ENCODE measurements around the gene SGF29. TPM values are rescaled to one million over a fixed set of nuclear protein-coding genes. Genes with fewer than 3 reads are reported as not detected.

SGF29 gene
- total RNA-seq, 4 donors from 2014 or later = 20.3 to 45.1 (median 35.3) TPM

GRCh38 chr16:28528463-28528867 lies 25.3 kb upstream of the SGF29 start:
- Histone ChIP-seq H3K9me3 (no peaks in the 10 kb centered on the region), H3K36me3 (peaks cover 0 to 2% of the 10 kb centered on the region in 2 donors), H3K27ac (peak overlapping the region in 1 of 4 donors; percentile 12), H3K4me3 (no peak overlapping the region), H3K4me1 (peaks cover 3 to 42% (median 4%) of the 10 kb centered on the region in 3 donors), H3K27me3 (no peaks in the 10 kb centered on the region)
- no peak for ATAC-seq
- WGBS, 2 donors (ENCODE audit: low coverage in 1 of 2) = 75% methylated on average over 5 of the region's 5 CpGs; no CpG with 5 or more reads in 1 of the 2 donors
- TF ChIP-seq POLR2A (IDR thresholded peaks at IDR 0.05) (no peak), POLR2AphosphoS5 (IDR thresholded peaks at IDR 0.05) (no peak), CTCF (IDR thresholded peaks at IDR 0.05) (no peak), EP300 (IDR thresholded peaks at IDR 0.05) (no peak)

DNA sequence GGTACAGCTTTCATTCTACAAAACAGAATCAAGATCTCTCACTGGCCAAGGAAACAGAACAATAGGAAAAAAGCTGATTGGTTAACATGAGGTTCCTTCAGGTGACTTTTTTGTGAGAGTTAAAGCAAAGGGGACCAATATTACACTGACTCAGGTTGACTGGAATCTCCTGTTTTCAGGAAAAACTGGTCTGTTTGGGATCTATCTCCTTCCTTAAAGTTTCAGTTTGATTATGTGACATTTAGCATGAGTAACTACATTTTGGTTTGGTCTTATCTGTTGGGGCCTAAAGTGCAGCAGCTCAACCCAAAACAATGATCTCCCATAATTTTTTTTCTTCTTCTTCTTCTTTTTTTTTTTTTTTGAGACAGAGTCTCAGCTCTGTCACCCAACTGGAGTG lies 24.6 kb upstream of the SGF29 start:
- Histone ChIP-seq H3K27ac (no peak overlapping the region), H3K9me3 (no peaks in the 10 kb centered on the region), H3K36me3 (peaks cover 0 to 8% of the 10 kb centered on the region in 2 donors), H3K27me3 (no peaks in the 10 kb centered on the region), H3K4me1 (peaks cover 0 to 42% (median 4%) of the 10 kb centered on the region in 3 donors), H3K4me3 (no peak overlapping the region)
- no peak for ATAC-seq
- no peak for TF ChIP-seq CTCF (IDR thresholded peaks at IDR 0.05)
- no peak for TF ChIP-seq POLR2A (IDR thresholded peaks at IDR 0.05)
- TF ChIP-seq EP300 (IDR thresholded peaks at IDR 0.05) = no peak
- no peak for TF ChIP-seq POLR2AphosphoS5 (IDR thresholded peaks at IDR 0.05)

- H3K4me3 ChIP-seq = no peak overlapping the region
- H3K27me3 ChIP-seq = no peaks in the 10 kb centered on the region
- WGBS, 2 donors (ENCODE audit: low coverage in 1 of 2) = 61 to 89% methylated on average over 5 to 9 of the region's 9 CpGs
- peak; percentile 73 for TF ChIP-seq POLR2AphosphoS5 (IDR thresholded peaks at IDR 0.05)
- no peak for TF ChIP-seq POLR2A (IDR thresholded peaks at IDR 0.05)
- H3K4me1 ChIP-seq = peaks cover 4 to 56% (median 4%) of the 10 kb centered on the region in 3 donors
- H3K27ac ChIP-seq = peak overlapping the region; percentile 62 to 93 (median 73)
- peak; percentile 94 for ATAC-seq
- H3K9me3 ChIP-seq = no peaks in the 10 kb centered on the region
- peaks cover 0 to 33% of the 10 kb centered on the region in 2 donors for H3K36me3 ChIP-seq
Observed at GRCh38 chr16:28531777-28532744, 21.7 kb upstream of the SGF29 start.

DNA sequence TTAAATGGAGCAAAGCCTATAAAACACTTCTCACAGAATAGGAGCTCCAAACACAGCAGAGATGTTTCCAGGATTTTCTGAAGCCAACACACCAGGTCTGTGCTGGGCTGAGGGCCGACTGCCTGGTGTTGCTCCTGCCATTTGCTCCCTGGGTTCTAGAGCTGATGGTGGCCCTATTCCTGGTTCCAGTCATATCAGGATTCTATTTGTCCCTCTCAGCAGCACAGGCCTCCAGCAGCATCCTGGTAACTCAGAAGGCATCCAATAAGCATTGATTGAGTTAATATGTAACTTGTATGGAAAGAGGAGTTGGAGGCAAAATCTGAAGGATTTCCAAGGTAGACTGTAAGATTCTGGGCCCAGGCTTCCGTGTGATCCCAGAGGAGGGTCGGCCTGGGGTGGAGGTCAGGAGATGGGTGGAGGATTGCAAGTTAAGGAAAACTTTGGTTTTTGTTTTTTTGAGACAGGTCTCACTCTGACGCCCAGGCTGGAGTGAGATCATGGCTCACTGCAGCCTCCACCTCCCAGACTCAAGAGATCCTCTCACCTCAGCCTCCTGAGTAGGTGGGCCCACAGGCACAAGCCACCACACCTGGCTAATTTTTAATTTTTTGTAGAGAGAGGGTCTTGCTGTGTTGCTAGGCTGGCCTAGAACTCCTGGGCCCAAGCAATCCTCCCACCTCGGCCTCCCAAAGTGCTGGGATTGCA lies 20.6 kb upstream of the SGF29 start:
- H3K4me1 ChIP-seq = peaks cover 4 to 66% (median 8%) of the 10 kb centered on the region in 3 donors
- no peak for ATAC-seq

More for the DNA sequence above, 20.6 kb upstream of the SGF29 start:
- Histone ChIP-seq H3K36me3 (peaks cover 0 to 33% of the 10 kb centered on the region in 2 donors), H3K27ac (peak overlapping the region; percentile 62 to 93 (median 73)), H3K27me3 (no peaks in the 10 kb centered on the region), H3K4me3 (no peak overlapping the region), H3K9me3 (no peaks in the 10 kb centered on the region)
- 51 to 85% methylated on average over 2 to 3 of the region's 5 CpGs for WGBS, 2 donors (ENCODE audit: low coverage in 1 of 2)
- TF ChIP-seq CTCF (IDR thresholded peaks at IDR 0.05) = no peak
- no peak for TF ChIP-seq EP300 (IDR thresholded peaks at IDR 0.05)
- TF ChIP-seq POLR2A (IDR thresholded peaks at IDR 0.05) = no peak
- no peak for TF ChIP-seq POLR2AphosphoS5 (IDR thresholded peaks at IDR 0.05)
